ENCODE data around the gene HPCAL1. TPM values are rescaled to one million over a fixed set of nuclear protein-coding genes. Genes with fewer than 3 reads are reported as not detected.

Gene HPCAL1
- total RNA-seq, 2 donors from 2014 or later, result 22.5 to 203 TPM

DNA sequence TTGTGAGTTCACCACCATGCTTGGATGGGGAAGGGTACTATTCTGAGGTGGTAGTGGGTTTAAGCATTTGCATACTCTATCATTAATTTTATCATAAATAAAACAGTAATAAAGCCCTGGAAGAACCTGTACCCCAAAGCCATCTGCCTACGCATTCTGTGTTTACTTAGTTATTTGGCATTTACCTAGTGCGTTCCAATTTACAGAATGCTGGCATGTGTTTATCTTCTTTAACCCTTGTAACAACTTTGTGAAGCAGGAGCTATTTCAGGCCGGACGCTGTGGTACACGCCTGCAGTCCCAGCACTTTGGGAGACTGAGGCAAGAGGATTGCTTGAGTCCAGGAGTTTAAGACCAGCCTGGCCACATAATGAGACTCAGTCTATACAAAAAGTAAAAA, 163.2 kb downstream of the HPCAL1 start:
- no peaks in the 10 kb centered on the region for H3K27me3 ChIP-seq (replicated peaks; ENCODE audit: insufficient read depth)
- 32% methylated on average over 5 of the region's 5 CpGs for WGBS
- intact Hi-C loops (cut with DNase I), result no loop called here
- no peak overlapping the region for H3K4me3 ChIP-seq
- DNase-seq (ENCODE audit: low spot score), result no peak
- peaks cover 4% of the 10 kb centered on the region for H3K4me1 ChIP-seq (replicated peaks)
- H3K9me3 ChIP-seq, result no peaks in the 10 kb centered on the region
- H3K36me3 ChIP-seq, result no peaks in the 10 kb centered on the region
- TF ChIP-seq POLR2AphosphoS5 (IDR thresholded peaks at IDR 0.05), result peak; percentile 57
- TF ChIP-seq CTCF (IDR thresholded peaks at IDR 0.05), result no peak
- H3K27ac ChIP-seq, result peak overlapping the region; percentile 36 to 58

GRCh38 chr2:10466801-10467200, 164.1 kb downstream of the HPCAL1 start:
- WGBS, result 89% methylated on average over 11 of the region's 11 CpGs
- intact Hi-C loops (cut with DNase I), result no loop called here
- TF ChIP-seq CTCF (IDR thresholded peaks at IDR 0.05), result no peak
- no peak for TF ChIP-seq POLR2AphosphoS5 (IDR thresholded peaks at IDR 0.05)
- TF ChIP-seq POLR2A (IDR thresholded peaks at IDR 0.05), result no peak

GRCh38 chr2:10467401-10467800, 164.7 kb downstream of the HPCAL1 start:
- H3K27ac ChIP-seq, result no peak overlapping the region

More at GRCh38 chr2:10466801-10467200, 164.1 kb downstream of the HPCAL1 start:
- peak overlapping the region; percentile 36 to 58 for H3K27ac ChIP-seq
- H3K9me3 ChIP-seq, result no peaks in the 10 kb centered on the region
- peaks cover 4% of the 10 kb centered on the region for H3K4me1 ChIP-seq (replicated peaks)
- H3K4me3 ChIP-seq, result no peak overlapping the region
- no peak for DNase-seq (ENCODE audit: low spot score)
- H3K36me3 ChIP-seq, result no peaks in the 10 kb centered on the region
- H3K27me3 ChIP-seq (replicated peaks; ENCODE audit: insufficient read depth), result no peaks in the 10 kb centered on the region

GRCh38 chr2:10469301-10469700, 166.6 kb downstream of the HPCAL1 start:
- TF ChIP-seq CTCF (IDR thresholded peaks at IDR 0.05) (no peak), POLR2A (IDR thresholded peaks at IDR 0.05) (no peak), POLR2AphosphoS5 (IDR thresholded peaks at IDR 0.05) (no peak)
- WGBS, result 92% methylated on average over 4 of the region's 4 CpGs
- H3K27me3 ChIP-seq (replicated peaks; ENCODE audit: insufficient read depth), result no peaks in the 10 kb centered on the region
- no peak overlapping the region for H3K4me3 ChIP-seq
- no peak for DNase-seq (ENCODE audit: low spot score)
- H3K4me1 ChIP-seq (replicated peaks), result peaks cover 4% of the 10 kb centered on the region
- no peak overlapping the region for H3K27ac ChIP-seq
- H3K9me3 ChIP-seq, result no peaks in the 10 kb centered on the region
- intact Hi-C loops (cut with DNase I), result no loop called here
- no peaks in the 10 kb centered on the region for H3K36me3 ChIP-seq

More at GRCh38 chr2:10467401-10467800, 164.7 kb downstream of the HPCAL1 start:
- peaks cover 4% of the 10 kb centered on the region for H3K4me1 ChIP-seq (replicated peaks)
- 84% methylated on average over 15 of the region's 15 CpGs for WGBS
- intact Hi-C loops (cut with DNase I), result no loop called here
- H3K36me3 ChIP-seq, result no peaks in the 10 kb centered on the region
- no peaks in the 10 kb centered on the region for H3K27me3 ChIP-seq (replicated peaks; ENCODE audit: insufficient read depth)
- no peak for DNase-seq (ENCODE audit: low spot score)
- TF ChIP-seq CTCF (IDR thresholded peaks at IDR 0.05), result no peak
- TF ChIP-seq POLR2AphosphoS5 (IDR thresholded peaks at IDR 0.05), result no peak
- TF ChIP-seq POLR2A (IDR thresholded peaks at IDR 0.05), result no peak
- no peaks in the 10 kb centered on the region for H3K9me3 ChIP-seq
- H3K4me3 ChIP-seq, result no peak overlapping the region

- Histone ChIP-seq H3K27ac (no peak overlapping the region), H3K4me1 (replicated peaks) (peaks cover 4% of the 10 kb centered on the region), H3K9me3 (no peaks in the 10 kb centered on the region), H3K4me3 (no peak overlapping the region), H3K36me3 (no peaks in the 10 kb centered on the region), H3K27me3 (replicated peaks; ENCODE audit: insufficient read depth) (no peaks in the 10 kb centered on the region)
- 84% methylated on average over 12 of the region's 12 CpGs for WGBS
- no peak for DNase-seq (ENCODE audit: low spot score)
- TF ChIP-seq POLR2AphosphoS5 (IDR thresholded peaks at IDR 0.05) (no peak), POLR2A (IDR thresholded peaks at IDR 0.05) (no peak), CTCF (IDR thresholded peaks at IDR 0.05) (no peak)
- intact Hi-C loops (cut with DNase I), result no loop called here
These were observed 167.4 kb downstream of the HPCAL1 start for GRCh38 chr2:10469955-10470608.

Data from prostate gland (tissue), 2 donors.